Limb (tissue), 2 donors: ENCODE data around the gene ELOB.

Experiments used
- DNase-seq, 2 donors: peaks; one replicate each; pipeline ENCODE4 v3.0.0-alpha.2; 2016; ENCODE audit errors: extremely low spot score in 2 of 2

Gene ELOB

GRCh38 chr16:2768403-2769089, 8.5 kb downstream of the ELOB start:
- no peak for DNase-seq

- no peak for DNase-seq
These were observed 9.2 kb downstream of the ELOB start for GRCh38 chr16:2767891-2768290.

- DNase-seq: no peak
These were observed 9.8 kb downstream of the ELOB start for GRCh38 chr16:2767140-2767731.

GRCh38 chr16:2766430-2767139, 10.5 kb downstream of the ELOB start:
- DNase-seq: no peak

- DNase-seq: no peak
These were observed 11.3 kb downstream of the ELOB start for GRCh38 chr16:2765462-2766404.

- no peak for DNase-seq
These were observed 12.4 kb downstream of the ELOB start for GRCh38 chr16:2764718-2765117.

GRCh38 chr16:2763173-2763572, 13.9 kb downstream of the ELOB start:
- no peak for DNase-seq

GRCh38 chr16:2762711-2763110, 14.4 kb downstream of the ELOB start:
- no peak for DNase-seq

- DNase-seq: no peak
These were observed 15.0 kb downstream of the ELOB start for GRCh38 chr16:2761886-2762583.

GRCh38 chr16:2761472-2761871, 15.6 kb downstream of the ELOB start:
- DNase-seq: no peak

- no peak for DNase-seq
These were observed 19.7 kb downstream of the ELOB start for GRCh38 chr16:2757344-2757743.

- DNase-seq: no peak
These were observed 20.6 kb downstream of the ELOB start for GRCh38 chr16:2756288-2757015.

- no peak for DNase-seq
These were observed 21.9 kb downstream of the ELOB start for GRCh38 chr16:2755158-2755557.

GRCh38 chr16:2753733-2754020, 23.4 kb downstream of the ELOB start:
- DNase-seq: no peak

- peak; percentile 84 to 94 for DNase-seq
These were observed 24.0 kb downstream of the ELOB start for GRCh38 chr16:2752850-2753732.

- peak; percentile 97 to 98 for DNase-seq
These were observed 24.8 kb downstream of the ELOB start, which contains the start of gene SRRM2 for GRCh38 chr16:2752035-2752849. SRRM2 (plus strand) TSS chr16:2752638; CDS start chr16:2756365, 3,727 bp downstream.

- no peak for DNase-seq
These were observed 25.5 kb downstream of the ELOB start for GRCh38 chr16:2751577-2752034.

- DNase-seq: no peak
These were observed 27.1 kb downstream of the ELOB start for GRCh38 chr16:2749936-2750335.
